ENCODE data around the gene SUMO2. TPM values are rescaled to one million over a fixed set of nuclear protein-coding genes. Genes with fewer than 3 reads are reported as not detected.
"Not testable (repeated sequence)": the region's sequence is repeated elsewhere in the genome, so short reads cannot be mapped to it uniquely, and the experiment has no call there.

The SUMO2 gene
- total RNA-seq, 1 donor from 2014 or later = 625 TPM

- Mint-ChIP-seq H3K9me3 (ENCODE audit: unreplicated experiment) (peaks cover 12% of the 10 kb centered on the region), H3K27ac (ENCODE audit: unreplicated experiment) (no peak overlapping the region), H3K36me3 (ENCODE audit: unreplicated experiment) (no peaks in the 10 kb centered on the region), H3K4me1 (ENCODE audit: low read depth, unreplicated experiment) (peaks cover 11% of the 10 kb centered on the region), H3K4me3 (ENCODE audit: unreplicated experiment) (peak overlapping the region; percentile 65), H3K27me3 (ENCODE audit: unreplicated experiment) (peaks cover 9% of the 10 kb centered on the region)
- no peak for DNase-seq
- no peak for TF ChIP-seq CTCF (IDR thresholded peaks at IDR 0.05; ENCODE audit: partially characterized antibody, unreplicated experiment)
Measured at GRCh38 chr17:75129576-75129975, 53.2 kb downstream of the SUMO2 start.

- no peak for TF ChIP-seq CTCF (IDR thresholded peaks at IDR 0.05; ENCODE audit: partially characterized antibody, unreplicated experiment)
- Mint-ChIP-seq H3K36me3 (ENCODE audit: unreplicated experiment) (no peaks in the 10 kb centered on the region), H3K27ac (ENCODE audit: unreplicated experiment) (no peak overlapping the region), H3K9me3 (ENCODE audit: unreplicated experiment) (peaks cover 12% of the 10 kb centered on the region), H3K27me3 (ENCODE audit: unreplicated experiment) (peaks cover 9% of the 10 kb centered on the region), H3K4me3 (ENCODE audit: unreplicated experiment) (no peak overlapping the region), H3K4me1 (ENCODE audit: low read depth, unreplicated experiment) (peaks cover 11% of the 10 kb centered on the region)
- DNase-seq = no peak
Measured at GRCh38 chr17:75128694-75129505, 53.9 kb downstream of the SUMO2 start.

GRCh38 chr17:75127936-75128335 lies 54.8 kb downstream of the SUMO2 start:
- Mint-ChIP-seq H3K4me3 (ENCODE audit: unreplicated experiment) (peak overlapping the region; percentile 64), H3K9me3 (ENCODE audit: unreplicated experiment) (peaks cover 12% of the 10 kb centered on the region), H3K27me3 (ENCODE audit: unreplicated experiment) (peaks cover 12% of the 10 kb centered on the region), H3K4me1 (ENCODE audit: low read depth, unreplicated experiment) (peaks cover 11% of the 10 kb centered on the region)
- H3K36me3 Mint-ChIP-seq (ENCODE audit: unreplicated experiment); DNase-seq; H3K27ac Mint-ChIP-seq (ENCODE audit: unreplicated experiment): not testable (repeated sequence)

GRCh38 chr17:75126954-75127353 lies 55.8 kb downstream of the SUMO2 start:
- Mint-ChIP-seq H3K4me3 (ENCODE audit: unreplicated experiment) (no peak overlapping the region), H3K9me3 (ENCODE audit: unreplicated experiment) (peaks cover 5% of the 10 kb centered on the region), H3K4me1 (ENCODE audit: low read depth, unreplicated experiment) (peaks cover 7% of the 10 kb centered on the region), H3K27ac (ENCODE audit: unreplicated experiment) (no peak overlapping the region), H3K36me3 (ENCODE audit: unreplicated experiment) (no peaks in the 10 kb centered on the region), H3K27me3 (ENCODE audit: unreplicated experiment) (peaks cover 8% of the 10 kb centered on the region)
- no peak for TF ChIP-seq CTCF (IDR thresholded peaks at IDR 0.05; ENCODE audit: partially characterized antibody, unreplicated experiment)
- no peak for DNase-seq

DNA sequence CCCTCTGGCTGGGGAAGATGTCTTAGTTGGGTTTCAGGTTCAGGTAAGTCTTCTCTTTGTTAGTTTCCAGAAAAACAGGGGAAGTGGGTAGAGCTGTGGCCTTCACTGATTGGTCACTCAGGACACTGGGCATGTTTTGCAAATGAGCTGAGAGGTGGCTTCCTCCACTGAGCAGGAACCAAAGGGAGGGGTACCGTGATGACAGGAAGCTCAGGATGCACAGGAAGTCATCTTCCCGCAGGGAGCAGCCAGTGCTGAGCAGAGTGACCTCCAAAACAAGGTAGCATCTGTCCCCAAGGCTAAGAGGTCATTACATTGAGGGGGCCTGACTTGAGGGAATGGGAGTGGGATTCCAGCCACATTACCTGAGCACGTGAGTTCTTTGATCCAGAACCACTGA lies 56.8 kb downstream of the SUMO2 start:
- Mint-ChIP-seq H3K36me3 (ENCODE audit: unreplicated experiment) (no peaks in the 10 kb centered on the region), H3K4me1 (ENCODE audit: low read depth, unreplicated experiment) (peaks cover 7% of the 10 kb centered on the region), H3K9me3 (ENCODE audit: unreplicated experiment) (peaks cover 5% of the 10 kb centered on the region), H3K4me3 (ENCODE audit: unreplicated experiment) (no peak overlapping the region), H3K27me3 (ENCODE audit: unreplicated experiment) (peaks cover 8% of the 10 kb centered on the region), H3K27ac (ENCODE audit: unreplicated experiment) (no peak overlapping the region)
- no peak for TF ChIP-seq CTCF (IDR thresholded peaks at IDR 0.05; ENCODE audit: partially characterized antibody, unreplicated experiment)
- no peak for DNase-seq
